ENCODE measurements around the gene TAF11L7. TPM values are rescaled to one million over a fixed set of nuclear protein-coding genes. Genes with fewer than 3 reads are reported as not detected.
"Not testable (repeated sequence)": the region's sequence is repeated elsewhere in the genome, so short reads cannot be mapped to it uniquely, and the experiment has no call there.

TAF11L7 gene
- total and polyA plus RNA-seq, 3 donors from 2014 or later = not detected

DNA sequence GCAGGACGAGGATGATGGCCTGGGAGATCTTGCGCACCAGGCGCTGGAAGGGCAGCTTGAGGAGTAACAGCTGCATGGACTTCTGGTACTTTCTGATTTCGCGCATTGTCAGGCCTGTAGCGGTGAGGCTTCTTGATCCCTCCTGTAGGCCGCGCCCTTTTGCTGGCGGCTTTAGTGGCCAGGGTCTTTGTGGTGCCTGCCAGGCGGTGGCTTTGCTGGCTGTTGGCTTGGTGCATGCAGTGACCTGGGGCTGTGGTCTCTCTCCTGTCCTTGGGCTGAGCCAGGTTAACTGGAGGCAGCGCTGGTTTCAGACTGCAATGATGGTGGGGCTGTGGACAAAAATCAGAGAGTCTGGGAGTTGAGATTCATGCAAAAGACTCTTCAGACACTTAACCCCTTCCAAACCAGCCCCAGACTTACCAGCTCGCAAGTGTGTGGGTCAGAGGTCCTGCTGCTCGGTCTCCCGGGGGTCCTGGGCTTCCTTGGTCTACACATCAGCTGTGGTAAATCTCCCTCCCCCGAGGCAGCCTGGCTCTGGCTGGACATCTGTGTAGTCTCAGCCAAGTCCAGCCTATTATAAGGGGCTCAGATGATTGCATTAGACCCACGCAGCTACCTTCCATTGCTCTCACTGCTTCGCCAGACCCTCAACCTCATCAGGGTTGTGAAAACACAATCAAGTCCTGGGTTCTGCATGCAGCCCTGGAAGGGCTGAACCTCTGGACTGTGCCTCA is 29.5 kb upstream of the TAF11L7 start:
- no peaks in the 10 kb centered on the region for H3K4me1 ChIP-seq
- H3K4me3 ChIP-seq = no peak overlapping the region
- H3K27me3 ChIP-seq = no peaks in the 10 kb centered on the region
- no peaks in the 10 kb centered on the region for H3K36me3 ChIP-seq (ENCODE audit: low read depth, missing control alignments)
- H3K9me3 ChIP-seq = no peaks in the 10 kb centered on the region
- DNase-seq = no peak
- intact Hi-C loops (cut with DNase I; ENCODE audit: low total_unique reads) = no loop called here
- no peak overlapping the region for H3K27ac ChIP-seq
- TF ChIP-seq POLR2A (IDR thresholded peaks at IDR 0.05) = no peak
- no peak for TF ChIP-seq CTCF (IDR thresholded peaks at IDR 0.05)
- WGBS, 2 donors = 69 to 84% methylated on average over 15 to 17 of the region's 17 CpGs

DNA sequence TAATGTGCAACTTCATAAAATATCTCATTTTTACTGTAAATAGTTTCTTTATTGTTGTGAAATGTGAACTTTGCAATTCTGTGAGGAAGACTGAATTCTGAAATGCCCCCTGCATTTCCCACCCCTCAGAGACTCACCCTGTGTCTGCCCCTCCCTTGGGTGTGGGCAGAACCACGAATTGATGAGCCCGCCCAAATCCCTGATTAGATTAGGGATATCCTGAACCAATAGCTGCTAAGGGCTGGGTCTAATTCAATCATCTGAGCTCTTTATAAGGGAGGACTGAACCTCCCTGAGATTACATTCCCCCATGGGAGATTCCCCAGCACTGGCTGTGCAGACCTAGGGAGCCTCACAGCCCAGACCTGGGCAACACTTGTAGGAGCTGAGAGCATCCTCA is 24.5 kb upstream of the TAF11L7 start, which contains the start of gene TAF11L12:
Gene TAF11L12, plus strand, starts transcription at position 301 of the 400 bp plus-strand sequence.
- H3K4me3 ChIP-seq; H3K36me3 ChIP-seq (ENCODE audit: low read depth, missing control alignments); H3K9me3 ChIP-seq; H3K27ac ChIP-seq; DNase-seq; H3K27me3 ChIP-seq; H3K4me1 ChIP-seq; intact Hi-C loops (cut with DNase I; ENCODE audit: low total_unique reads): not testable (repeated sequence)
- WGBS, 2 donors = 71 to 72% methylated on average over 2 of the region's 2 CpGs

DNA sequence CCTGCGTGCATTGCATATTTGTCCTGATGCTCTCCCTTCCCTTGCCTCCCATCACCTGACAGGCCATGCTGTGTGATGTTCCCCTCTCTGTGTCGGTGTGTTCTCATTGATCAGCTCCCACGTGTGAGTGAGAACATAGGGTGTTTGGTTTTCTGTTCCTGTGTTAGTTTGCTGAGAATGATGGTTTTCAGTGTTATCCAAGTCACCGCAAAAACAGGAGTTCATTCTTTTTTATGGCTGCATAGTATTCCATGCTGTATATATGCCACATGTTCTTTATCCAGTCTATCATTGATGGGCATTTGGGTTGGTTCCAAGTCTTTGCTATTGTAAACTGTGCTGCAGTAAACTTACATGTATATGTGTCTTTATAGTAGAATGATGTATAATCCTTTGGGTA is 21.9 kb upstream of the TAF11L7 start:
- H3K4me3 ChIP-seq; DNase-seq; H3K36me3 ChIP-seq (ENCODE audit: low read depth, missing control alignments); H3K4me1 ChIP-seq; H3K27me3 ChIP-seq; H3K9me3 ChIP-seq; H3K27ac ChIP-seq; intact Hi-C loops (cut with DNase I; ENCODE audit: low total_unique reads): not testable (repeated sequence)
- 81 to 85% methylated on average over 4 of the region's 4 CpGs for WGBS, 2 donors

- no peaks in the 10 kb centered on the region for H3K27me3 ChIP-seq
- H3K36me3 ChIP-seq (ENCODE audit: low read depth, missing control alignments) = no peaks in the 10 kb centered on the region
- H3K4me1 ChIP-seq = no peaks in the 10 kb centered on the region
- TF ChIP-seq CTCF (IDR thresholded peaks at IDR 0.05) (no peak), POLR2A (IDR thresholded peaks at IDR 0.05) (no peak)
- no peak overlapping the region for H3K27ac ChIP-seq
- WGBS, 2 donors = 85 to 90% methylated on average over 12 to 14 of the region's 14 CpGs
- intact Hi-C loops (cut with DNase I; ENCODE audit: low total_unique reads) = no loop called here
- no peak overlapping the region for H3K4me3 ChIP-seq
- DNase-seq = no peak
- no peaks in the 10 kb centered on the region for H3K9me3 ChIP-seq
Observed at GRCh38 chr5:17604951-17605350, 19.4 kb upstream of the TAF11L7 start.

DNA sequence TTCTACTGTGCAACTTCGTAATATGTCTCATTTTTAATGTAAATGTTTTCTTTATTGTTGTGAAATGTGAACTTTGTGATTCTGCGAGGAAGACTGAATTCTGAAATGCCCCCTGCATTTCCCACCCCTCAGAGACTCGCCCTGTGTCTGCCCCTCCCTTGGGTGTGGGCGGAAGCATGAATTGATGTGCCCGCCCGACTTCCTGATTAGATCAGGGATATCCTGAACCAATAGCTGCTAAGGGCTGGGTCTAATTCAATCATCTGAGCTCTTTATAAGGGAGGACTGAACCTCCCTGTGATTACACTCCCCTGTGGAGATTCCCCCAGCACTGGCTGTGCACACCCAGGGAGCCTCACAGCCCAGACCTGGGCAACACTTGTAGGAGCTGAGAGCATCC is 18.3 kb upstream of the TAF11L7 start, which contains the start of gene TAF11L11:
Gene TAF11L11, plus strand, starts transcription at position 304 of the 400 bp plus-strand sequence.
- H3K27me3 ChIP-seq; intact Hi-C loops (cut with DNase I; ENCODE audit: low total_unique reads); H3K36me3 ChIP-seq (ENCODE audit: low read depth, missing control alignments); H3K9me3 ChIP-seq; H3K4me3 ChIP-seq; DNase-seq; H3K27ac ChIP-seq; H3K4me1 ChIP-seq: not testable (repeated sequence)
- 72 to 76% methylated on average over 6 of the region's 6 CpGs for WGBS, 2 donors

- WGBS, 2 donors = no CpG with 5 or more reads among the region's 15 CpGs
- DNase-seq; H3K36me3 ChIP-seq (ENCODE audit: low read depth, missing control alignments); H3K27ac ChIP-seq; H3K27me3 ChIP-seq; H3K4me1 ChIP-seq; intact Hi-C loops (cut with DNase I; ENCODE audit: low total_unique reads); H3K4me3 ChIP-seq; H3K9me3 ChIP-seq: not testable (repeated sequence)
Observed at GRCh38 chr5:17597728-17598127, 12.2 kb upstream of the TAF11L7 start, which contains the start of gene TAF11L10. TAF11L10 (minus strand) TSS chr5:17597828.

DNA sequence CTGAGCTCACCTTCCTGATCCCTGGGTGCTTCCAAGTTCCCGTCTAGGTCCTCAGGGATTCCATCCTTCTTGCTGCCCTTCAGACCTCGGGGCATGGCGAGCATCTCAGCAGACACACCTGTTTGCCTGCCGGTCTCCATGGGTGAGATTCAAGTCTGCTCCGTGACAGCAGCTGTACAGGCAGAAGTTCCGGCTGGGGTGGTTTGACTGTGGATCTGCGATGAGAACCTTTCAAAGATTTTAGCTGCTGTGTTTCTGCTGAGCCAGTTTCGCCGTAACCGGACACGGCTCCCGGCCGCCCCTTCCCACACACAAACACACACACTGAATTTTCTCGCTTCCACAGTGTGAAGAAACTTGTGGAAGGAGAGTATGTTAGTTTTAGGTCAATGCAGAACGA is 8.7 kb upstream of the TAF11L7 start, which contains the start of gene TAF11L9:
Gene TAF11L9, minus strand, starts transcription at position 140 of the 400 bp plus-strand sequence.
- H3K27me3 ChIP-seq; intact Hi-C loops (cut with DNase I; ENCODE audit: low total_unique reads); H3K27ac ChIP-seq; DNase-seq; H3K4me1 ChIP-seq; H3K36me3 ChIP-seq (ENCODE audit: low read depth, missing control alignments); H3K4me3 ChIP-seq; H3K9me3 ChIP-seq: not testable (repeated sequence)
- 48 to 72% methylated on average over 12 to 13 of the region's 15 CpGs for WGBS, 2 donors

GRCh38 chr5:17590860-17591259 is 5.3 kb upstream of the TAF11L7 start, which contains the start of gene TAF11L8:
TAF11L8 (minus strand) TSS chr5:17590960.
- no CpG with 5 or more reads among the region's 16 CpGs for WGBS, 2 donors
- H3K27ac ChIP-seq; H3K4me1 ChIP-seq; H3K27me3 ChIP-seq; DNase-seq; H3K4me3 ChIP-seq; H3K36me3 ChIP-seq (ENCODE audit: low read depth, missing control alignments); H3K9me3 ChIP-seq; intact Hi-C loops (cut with DNase I; ENCODE audit: low total_unique reads): not testable (repeated sequence)

Measured in testis (tissue), 3 donors.